Breast epithelium (tissue), 3 donors: ENCODE data around the gene IRAK1BP1.

Experiments
- POLR2A ChIP-seq: fragments of 450-650 bp; IDR thresholded peaks from one replicate; pipeline ENCODE4 v1.6.1; 2016; ENCODE audit warnings: antibody characterized with exemption, mild to moderate bottlenecking, moderate library complexity
- POLR2AphosphoS5 ChIP-seq, 3 donors: sonication (generic); formaldehyde crosslinking; IDR thresholded peaks; one replicate each; pipeline ENCODE4 v1.6.1; 2017; ENCODE audit warnings: antibody characterized with exemption in 3 of 3
- TF ChIP-seq, protein P1 (sequence below), 3 donors: fragments of 450-650 bp; IDR thresholded peaks; one replicate each; pipeline ENCODE4 v1.5.1; 2016 to 2017; ENCODE audit warnings: antibody characterized with exemption in 3 of 3, mild to moderate bottlenecking in 3 of 3, moderate library complexity in 3 of 3

- TF ChIP-seq POLR2A (no peak), POLR2AphosphoS5 (IDR thresholded peaks at IDR 0.05) (no peak)
- TF ChIP-seq, protein P1, sequence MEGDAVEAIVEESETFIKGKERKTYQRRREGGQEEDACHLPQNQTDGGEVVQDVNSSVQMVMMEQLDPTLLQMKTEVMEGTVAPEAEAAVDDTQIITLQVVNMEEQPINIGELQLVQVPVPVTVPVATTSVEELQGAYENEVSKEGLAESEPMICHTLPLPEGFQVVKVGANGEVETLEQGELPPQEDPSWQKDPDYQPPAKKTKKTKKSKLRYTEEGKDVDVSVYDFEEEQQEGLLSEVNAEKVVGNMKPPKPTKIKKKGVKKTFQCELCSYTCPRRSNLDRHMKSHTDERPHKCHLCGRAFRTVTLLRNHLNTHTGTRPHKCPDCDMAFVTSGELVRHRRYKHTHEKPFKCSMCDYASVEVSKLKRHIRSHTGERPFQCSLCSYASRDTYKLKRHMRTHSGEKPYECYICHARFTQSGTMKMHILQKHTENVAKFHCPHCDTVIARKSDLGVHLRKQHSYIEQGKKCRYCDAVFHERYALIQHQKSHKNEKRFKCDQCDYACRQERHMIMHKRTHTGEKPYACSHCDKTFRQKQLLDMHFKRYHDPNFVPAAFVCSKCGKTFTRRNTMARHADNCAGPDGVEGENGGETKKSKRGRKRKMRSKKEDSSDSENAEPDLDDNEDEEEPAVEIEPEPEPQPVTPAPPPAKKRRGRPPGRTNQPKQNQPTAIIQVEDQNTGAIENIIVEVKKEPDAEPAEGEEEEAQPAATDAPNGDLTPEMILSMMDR (IDR thresholded peaks at IDR 0.05): no peak
Measured at GRCh38 chr6:78835817-78836216, 31.5 kb upstream of the IRAK1BP1 start.
